Adrenal gland (tissue), 5 donors: ENCODE results near the gene CHL1.

Experiments used
- CTCF ChIP-seq, 6 experiments: fragments of 450-650 bp in 4 of 6; fragments of 200-600 bp in 2 of 6; sonication (generic) in 1 of 6; IDR thresholded peaks; 1 replicate in 5 of 6; 2 replicates in 1 of 6; pipeline versions ENCODE4 v1.5.1 to v1.8.0; 2016 to 2021; ENCODE audit warnings: antibody characterized with exemption in 6 of 6, mild to moderate bottlenecking in 2 of 6, moderate library complexity in 1 of 6
- POLR2A ChIP-seq, 2 donors: fragments of 450-650 bp; IDR thresholded peaks; one replicate each; pipeline ENCODE4 v1.6.1; 2017; ENCODE audit warnings: antibody characterized with exemption in 2 of 2, mild to moderate bottlenecking in 2 of 2, moderate library complexity in 1 of 2
- donor health status: DM: no; HTN: no; CAD: no.

- TF ChIP-seq POLR2A (IDR thresholded peaks at IDR 0.05) (no peak), CTCF (IDR thresholded peaks at IDR 0.05) (no peak)
Observed at GRCh38 chr3:318903-319302, 122.3 kb downstream of the CHL1 start.
